Activated CD4-positive, alpha-beta T cell treated with anti-CD3 and anti-CD28 coated beads for 4 hours (primary cell): ENCODE measurements around the gene NDUFA12.
"Not testable (repeated sequence)": the region's sequence is repeated elsewhere in the genome, so short reads cannot be mapped to it uniquely, and the experiment has no call there.

Source experiments
- DNase-seq, 2 donors: peaks; one replicate each; pipeline ENCODE4 v3.0.0-alpha.2; 2020

Gene NDUFA12

GRCh38 chr12:95003213-95003920, at the start of gene NDUFA12:
Gene NDUFA12, minus strand, starts transcription at chr12:95003697. Its CDS starts 17 bp downstream, at chr12:95003680.
- peak; percentile 94 for DNase-seq

- no peak for DNase-seq
Observed at GRCh38 chr12:95051241-95051640, 47.7 kb upstream of the NDUFA12 start.

- DNase-seq = no peak
Observed at GRCh38 chr12:95037906-95038305, 34.4 kb upstream of the NDUFA12 start.

- no peak for DNase-seq
Observed at GRCh38 chr12:95034750-95035149, 31.3 kb upstream of the NDUFA12 start.

GRCh38 chr12:95022477-95022876, 19.0 kb upstream of the NDUFA12 start:
- DNase-seq = no peak

GRCh38 chr12:95017482-95017881, 14.0 kb upstream of the NDUFA12 start:
- no peak for DNase-seq

- no peak for DNase-seq
Observed at GRCh38 chr12:95016120-95016519, 12.6 kb upstream of the NDUFA12 start.

- DNase-seq = no peak
Observed at GRCh38 chr12:95014554-95014953, 11.1 kb upstream of the NDUFA12 start.

- no peak for DNase-seq
Observed at GRCh38 chr12:95006206-95006605, 2.7 kb upstream of the NDUFA12 start.

- no peak for DNase-seq
Observed at GRCh38 chr12:95004610-95005009, 1.1 kb upstream of the NDUFA12 start.

- no peak for DNase-seq
Observed at GRCh38 chr12:95003921-95004272, 400 bp upstream of the NDUFA12 start.

GRCh38 chr12:95002754-95003153, 743 bp downstream of the NDUFA12 start:
- no peak for DNase-seq

GRCh38 chr12:94998326-94998725, 5.2 kb downstream of the NDUFA12 start:
- DNase-seq = no peak

- DNase-seq = no peak
Observed at GRCh38 chr12:94997726-94998125, 5.8 kb downstream of the NDUFA12 start.

- DNase-seq = no peak
Observed at GRCh38 chr12:94997061-94997460, 6.4 kb downstream of the NDUFA12 start.

- DNase-seq = no peak
Observed at GRCh38 chr12:94994312-94994711, 9.2 kb downstream of the NDUFA12 start.

GRCh38 chr12:94993855-94994254, 9.6 kb downstream of the NDUFA12 start:
- DNase-seq = not testable (repeated sequence)

GRCh38 chr12:94990222-94990621, 13.3 kb downstream of the NDUFA12 start:
- DNase-seq = no peak

- DNase-seq = no peak
Observed at GRCh38 chr12:94988471-94988870, 15.0 kb downstream of the NDUFA12 start.

- no peak for DNase-seq
Observed at GRCh38 chr12:94987801-94988200, 15.7 kb downstream of the NDUFA12 start.

GRCh38 chr12:94987076-94987669, 16.3 kb downstream of the NDUFA12 start:
- no peak for DNase-seq

GRCh38 chr12:94985099-94985498, 18.4 kb downstream of the NDUFA12 start:
- not testable (repeated sequence) for DNase-seq

- no peak for DNase-seq
Observed at GRCh38 chr12:94983321-94983720, 20.2 kb downstream of the NDUFA12 start.

GRCh38 chr12:94982456-94982855, 21.0 kb downstream of the NDUFA12 start:
- no peak for DNase-seq

- no peak for DNase-seq
Observed at GRCh38 chr12:94980577-94980976, 22.9 kb downstream of the NDUFA12 start.
